PC-3 (cell line): ENCODE measurements around the gene DGKI.

Experiments
- CTCF ChIP-seq: fragments of 300-600 bp; sonication (generic); conservative IDR thresholded peaks from 2 replicates; pipeline ENCODE4 v1.5.1; 2017; ENCODE audit warnings: antibody characterized with exemption, low read depth, mild to moderate bottlenecking, low read length
- EZH2 ChIP-seq: fragments of 300-600 bp; sonication (generic); IDR thresholded peaks from one replicate; pipeline ENCODE4 v1.6.1; 2017; ENCODE audit warnings: antibody characterized with exemption, mild to moderate bottlenecking, low read length; ENCODE audit not compliant: unreplicated experiment
- EZH2phosphoT487 ChIP-seq: fragments of 300-600 bp; sonication (generic); IDR thresholded peaks from 2 replicates; pipeline ENCODE4 v1.6.1; 2018; ENCODE audit warnings: mild to moderate bottlenecking, antibody characterized with exemption, low read length, borderline replicate concordance

- TF ChIP-seq CTCF (no peak), EZH2 (no peak), EZH2phosphoT487 (no peak)
These were observed 150.4 kb downstream of the DGKI start for GRCh38 chr7:137696376-137696775.
